ENCODE measurements around the gene CHRFAM7A. TPM values are rescaled to one million over a fixed set of nuclear protein-coding genes. Genes with fewer than 3 reads are reported as not detected.
"Not testable (repeated sequence)": the region's sequence is repeated elsewhere in the genome, so short reads cannot be mapped to it uniquely, and the experiment has no call there.

The CHRFAM7A gene
- polyA plus RNA-seq, 3 donors = 2.7 to 3.8 (median 2.9) TPM

GRCh38 chr15:30374862-30375261 lies 18.5 kb downstream of the CHRFAM7A start:
- H3K79me2 ChIP-seq (ENCODE audit: insufficient read depth, low read length); H3K27me3 ChIP-seq (ENCODE audit: control insufficient read depth in 2 of 2, insufficient read depth in 2 of 2, low read length in 2 of 2); H4K20me1 ChIP-seq (ENCODE audit: insufficient read depth, low read length); intact Hi-C loops (cut with micrococcal nuclease); H3K4me1 ChIP-seq (ENCODE audit: control insufficient read depth in 1 of 2, insufficient read depth in 2 of 2, low read length in 2 of 2); H3K27me3 Mint-ChIP-seq (ENCODE audit: low read depth in 3 of 3); DNase-seq; H3K4me3 ChIP-seq (replicated peaks in 1 of 3; ENCODE audit: low read depth in 2 of 3, low read length in 3 of 3); H3K4me2 ChIP-seq (replicated peaks; ENCODE audit: extremely low read depth, low read length, poor library complexity, severe bottlenecking); H3K4me1 Mint-ChIP-seq; H2AFZ ChIP-seq (ENCODE audit: insufficient read depth, low read depth, low read length, poor library complexity, severe bottlenecking); H3K9me3 Mint-ChIP-seq; H3K4me3 Mint-ChIP-seq; H3K36me3 Mint-ChIP-seq; H3K27ac ChIP-seq (ENCODE audit: low read depth in 1 of 2, low read length in 2 of 2); H3K36me3 ChIP-seq (replicated peaks in 1 of 2; ENCODE audit: control insufficient read depth in 1 of 2, insufficient read depth in 2 of 2, low read length in 2 of 2); H3K27ac Mint-ChIP-seq; H3K9me3 ChIP-seq (replicated peaks in 1 of 2; ENCODE audit: control insufficient read depth in 1 of 2, insufficient read depth in 1 of 2, low read length in 2 of 2); H3K9ac ChIP-seq (ENCODE audit: insufficient read depth, low read length, poor library complexity, severe bottlenecking): not testable (repeated sequence)
- no CpG with 5 or more reads among the region's 10 CpGs for WGBS (ENCODE audit: insufficient coverage)

GRCh38 chr15:30368271-30368670 lies 25.1 kb downstream of the CHRFAM7A start:
- H3K36me3 ChIP-seq (replicated peaks in 1 of 2; ENCODE audit: control insufficient read depth in 1 of 2, insufficient read depth in 2 of 2, low read length in 2 of 2); H3K79me2 ChIP-seq (ENCODE audit: insufficient read depth, low read length); H2AFZ ChIP-seq (ENCODE audit: insufficient read depth, low read depth, low read length, poor library complexity, severe bottlenecking); H3K4me1 Mint-ChIP-seq; H3K4me1 ChIP-seq (ENCODE audit: control insufficient read depth in 1 of 2, insufficient read depth in 2 of 2, low read length in 2 of 2); H3K9me3 ChIP-seq (replicated peaks in 1 of 2; ENCODE audit: control insufficient read depth in 1 of 2, insufficient read depth in 1 of 2, low read length in 2 of 2); H3K27ac ChIP-seq (ENCODE audit: low read depth in 1 of 2, low read length in 2 of 2); H4K20me1 ChIP-seq (ENCODE audit: insufficient read depth, low read length); H3K27ac Mint-ChIP-seq; H3K4me3 Mint-ChIP-seq; H3K9ac ChIP-seq (ENCODE audit: insufficient read depth, low read length, poor library complexity, severe bottlenecking); H3K4me3 ChIP-seq (replicated peaks in 1 of 3; ENCODE audit: low read depth in 2 of 3, low read length in 3 of 3); DNase-seq; H3K27me3 Mint-ChIP-seq (ENCODE audit: low read depth in 3 of 3); H3K9me3 Mint-ChIP-seq; H3K27me3 ChIP-seq (ENCODE audit: control insufficient read depth in 2 of 2, insufficient read depth in 2 of 2, low read length in 2 of 2); intact Hi-C loops (cut with micrococcal nuclease); H3K36me3 Mint-ChIP-seq; H3K4me2 ChIP-seq (replicated peaks; ENCODE audit: extremely low read depth, low read length, poor library complexity, severe bottlenecking): not testable (repeated sequence)
- WGBS (ENCODE audit: insufficient coverage) = no CpG with 5 or more reads among the region's 3 CpGs

- H3K27ac Mint-ChIP-seq; H3K9ac ChIP-seq (ENCODE audit: insufficient read depth, low read length, poor library complexity, severe bottlenecking); H3K4me1 Mint-ChIP-seq; H3K36me3 Mint-ChIP-seq; DNase-seq; H3K9me3 ChIP-seq (replicated peaks in 1 of 2; ENCODE audit: control insufficient read depth in 1 of 2, insufficient read depth in 1 of 2, low read length in 2 of 2); H3K4me3 Mint-ChIP-seq; H3K27me3 Mint-ChIP-seq (ENCODE audit: low read depth in 3 of 3); H4K20me1 ChIP-seq (ENCODE audit: insufficient read depth, low read length); H3K4me1 ChIP-seq (ENCODE audit: control insufficient read depth in 1 of 2, insufficient read depth in 2 of 2, low read length in 2 of 2); H2AFZ ChIP-seq (ENCODE audit: insufficient read depth, low read depth, low read length, poor library complexity, severe bottlenecking); intact Hi-C loops (cut with micrococcal nuclease); H3K9me3 Mint-ChIP-seq; H3K79me2 ChIP-seq (ENCODE audit: insufficient read depth, low read length); H3K36me3 ChIP-seq (replicated peaks in 1 of 2; ENCODE audit: control insufficient read depth in 1 of 2, insufficient read depth in 2 of 2, low read length in 2 of 2); H3K27ac ChIP-seq (ENCODE audit: low read depth in 1 of 2, low read length in 2 of 2); H3K4me2 ChIP-seq (replicated peaks; ENCODE audit: extremely low read depth, low read length, poor library complexity, severe bottlenecking); H3K4me3 ChIP-seq (replicated peaks in 1 of 3; ENCODE audit: low read depth in 2 of 3, low read length in 3 of 3); H3K27me3 ChIP-seq (ENCODE audit: control insufficient read depth in 2 of 2, insufficient read depth in 2 of 2, low read length in 2 of 2): not testable (repeated sequence)
- WGBS (ENCODE audit: insufficient coverage) = 100% methylated on average over 4 of the region's 17 CpGs
These were observed 26.1 kb downstream of the CHRFAM7A start for GRCh38 chr15:30367246-30367645.

- H3K4me2 ChIP-seq (replicated peaks; ENCODE audit: extremely low read depth, low read length, poor library complexity, severe bottlenecking); H3K9me3 Mint-ChIP-seq; H3K9ac ChIP-seq (ENCODE audit: insufficient read depth, low read length, poor library complexity, severe bottlenecking); H3K79me2 ChIP-seq (ENCODE audit: insufficient read depth, low read length); H3K27ac Mint-ChIP-seq; H3K9me3 ChIP-seq (replicated peaks in 1 of 2; ENCODE audit: control insufficient read depth in 1 of 2, insufficient read depth in 1 of 2, low read length in 2 of 2); H3K4me1 ChIP-seq (ENCODE audit: control insufficient read depth in 1 of 2, insufficient read depth in 2 of 2, low read length in 2 of 2); H3K27me3 Mint-ChIP-seq (ENCODE audit: low read depth in 3 of 3); DNase-seq; H3K27me3 ChIP-seq (ENCODE audit: control insufficient read depth in 2 of 2, insufficient read depth in 2 of 2, low read length in 2 of 2); H3K36me3 Mint-ChIP-seq; intact Hi-C loops (cut with micrococcal nuclease); H3K27ac ChIP-seq (ENCODE audit: low read depth in 1 of 2, low read length in 2 of 2); H3K4me3 Mint-ChIP-seq; H3K36me3 ChIP-seq (replicated peaks in 1 of 2; ENCODE audit: control insufficient read depth in 1 of 2, insufficient read depth in 2 of 2, low read length in 2 of 2); H3K4me1 Mint-ChIP-seq; H2AFZ ChIP-seq (ENCODE audit: insufficient read depth, low read depth, low read length, poor library complexity, severe bottlenecking); H3K4me3 ChIP-seq (replicated peaks in 1 of 3; ENCODE audit: low read depth in 2 of 3, low read length in 3 of 3); H4K20me1 ChIP-seq (ENCODE audit: insufficient read depth, low read length): not testable (repeated sequence)
- no CpG with 5 or more reads among the region's 5 CpGs for WGBS (ENCODE audit: insufficient coverage)
These were observed 31.9 kb downstream of the CHRFAM7A start for GRCh38 chr15:30361404-30361803.

Data from CD14-positive monocyte (primary cell).